Peyer's patch (tissue), 4 donors: ENCODE measurements around the gene PRRX2. TPM values are rescaled to one million over a fixed set of nuclear protein-coding genes. Genes with fewer than 3 reads are reported as not detected.
A peak's percentile ranks its signal among the peaks of the same experiment; 100 is the strongest.

Source experiments
- DNase-seq, 3 donors: peaks; one replicate each; pipeline ENCODE4 v3.0.0-alpha.2; 2017 to 2019
- H3K27ac ChIP-seq, 4 donors: fragments of 200-600 bp; sonication (generic); one replicate each; pipeline ENCODE4 v1.5.1; 2016 to 2019
- H3K27me3 ChIP-seq, 2 donors: fragments of 200-600 bp; sonication (generic); one replicate each; pipeline ENCODE4 v1.5.1; 2019
- H3K36me3 ChIP-seq, 3 donors: fragments of 200-600 bp; sonication (generic); one replicate each; pipeline ENCODE4 v1.5.1; 2016 to 2019
- H3K4me1 ChIP-seq, 4 donors: fragments of 200-600 bp; sonication (generic); one replicate each; pipeline ENCODE4 v1.5.1; 2016 to 2019
- H3K4me3 ChIP-seq, 4 donors: fragments of 200-600 bp; sonication (generic); 1 replicate in 3 of 4; 2 replicates in 1 of 4; pipeline ENCODE4 v1.5.1; 2016 to 2019; ENCODE audit warnings: mild to moderate bottlenecking in 1 of 4
- H3K9me3 ChIP-seq, 4 donors: fragments of 200-600 bp; sonication (generic); one replicate each; pipeline ENCODE4 v1.5.1; 2016 to 2019; ENCODE audit warnings: mild to moderate bottlenecking in 1 of 4
- POLR2A ChIP-seq, 2 donors: fragments of 450-650 bp; IDR thresholded peaks; one replicate each; pipeline ENCODE4 v1.5.1; 2017; ENCODE audit warnings: antibody characterized with exemption in 2 of 2, mild to moderate bottlenecking in 2 of 2, moderate library complexity in 2 of 2
- total RNA-seq, 4 donors: library from RNA; depleted of rRNA; stranded (reverse); fragments of >200 nt; gene quantifications; one replicate each; pipeline ENCODE4 v1.1.0, GENCODE V29; 2016
- TF ChIP-seq, protein P1 (sequence below), 6 experiments: fragments of 450-650 bp in 4 of 6; fragments of 200-600 bp in 2 of 6; sonication (generic) in 1 of 6; IDR thresholded peaks; one replicate each; pipeline ENCODE4 v1.5.1; 2017 to 2019; ENCODE audit warnings: antibody characterized with exemption in 6 of 6, mild to moderate bottlenecking in 3 of 6, moderate library complexity in 1 of 6

Gene PRRX2
- total RNA-seq, 4 donors from 2014 or later, result 5.0 TPM; not detected in 3

- no peak overlapping the region for H3K27ac ChIP-seq
These were observed 84.1 kb downstream of the PRRX2 start for GRCh38 chr9:129749575-129749974.

GRCh38 chr9:129750013-129750638, 84.7 kb downstream of the PRRX2 start:
- TF ChIP-seq, protein P1, sequence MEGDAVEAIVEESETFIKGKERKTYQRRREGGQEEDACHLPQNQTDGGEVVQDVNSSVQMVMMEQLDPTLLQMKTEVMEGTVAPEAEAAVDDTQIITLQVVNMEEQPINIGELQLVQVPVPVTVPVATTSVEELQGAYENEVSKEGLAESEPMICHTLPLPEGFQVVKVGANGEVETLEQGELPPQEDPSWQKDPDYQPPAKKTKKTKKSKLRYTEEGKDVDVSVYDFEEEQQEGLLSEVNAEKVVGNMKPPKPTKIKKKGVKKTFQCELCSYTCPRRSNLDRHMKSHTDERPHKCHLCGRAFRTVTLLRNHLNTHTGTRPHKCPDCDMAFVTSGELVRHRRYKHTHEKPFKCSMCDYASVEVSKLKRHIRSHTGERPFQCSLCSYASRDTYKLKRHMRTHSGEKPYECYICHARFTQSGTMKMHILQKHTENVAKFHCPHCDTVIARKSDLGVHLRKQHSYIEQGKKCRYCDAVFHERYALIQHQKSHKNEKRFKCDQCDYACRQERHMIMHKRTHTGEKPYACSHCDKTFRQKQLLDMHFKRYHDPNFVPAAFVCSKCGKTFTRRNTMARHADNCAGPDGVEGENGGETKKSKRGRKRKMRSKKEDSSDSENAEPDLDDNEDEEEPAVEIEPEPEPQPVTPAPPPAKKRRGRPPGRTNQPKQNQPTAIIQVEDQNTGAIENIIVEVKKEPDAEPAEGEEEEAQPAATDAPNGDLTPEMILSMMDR (IDR thresholded peaks at IDR 0.05), result no peak
- TF ChIP-seq POLR2A (IDR thresholded peaks at IDR 0.05), result no peak
- DNase-seq, result no peak

More at GRCh38 chr9:129749575-129749974, 84.1 kb downstream of the PRRX2 start:
- H3K4me1 ChIP-seq, result peaks cover 0 to 21% (median 0%) of the 10 kb centered on the region in 4 donors
- H3K36me3 ChIP-seq, result no peaks in the 10 kb centered on the region
- H3K27me3 ChIP-seq, result no peaks in the 10 kb centered on the region
- no peak overlapping the region for H3K4me3 ChIP-seq
- no peaks in the 10 kb centered on the region for H3K9me3 ChIP-seq
- TF ChIP-seq, protein P1 (IDR thresholded peaks at IDR 0.05), result no peak
- DNase-seq, result no peak

GRCh38 chr9:129751841-129752801, 86.7 kb downstream of the PRRX2 start:
- no peaks in the 10 kb centered on the region for H3K36me3 ChIP-seq
- no peak for TF ChIP-seq POLR2A (IDR thresholded peaks at IDR 0.05)
- TF ChIP-seq, protein P1 (IDR thresholded peaks at IDR 0.05), result no peak
- peak overlapping the region; percentile 32 to 63 (median 48) for H3K27ac ChIP-seq
- DNase-seq, result peak in 2 of 3 donors; percentile 63
- H3K4me3 ChIP-seq, result peak overlapping the region; percentile 15 to 43 (median 31)
- H3K9me3 ChIP-seq, result no peaks in the 10 kb centered on the region
- H3K27me3 ChIP-seq, result no peaks in the 10 kb centered on the region
- peaks cover 0 to 25% (median 0%) of the 10 kb centered on the region in 4 donors for H3K4me1 ChIP-seq

More at GRCh38 chr9:129750013-129750638, 84.7 kb downstream of the PRRX2 start:
- Histone ChIP-seq H3K27me3 (no peaks in the 10 kb centered on the region), H3K9me3 (no peaks in the 10 kb centered on the region), H3K4me3 (no peak overlapping the region), H3K4me1 (peaks cover 0 to 21% (median 0%) of the 10 kb centered on the region in 4 donors), H3K36me3 (no peaks in the 10 kb centered on the region), H3K27ac (no peak overlapping the region)

GRCh38 chr9:129752900-129753729, 87.7 kb downstream of the PRRX2 start, which contains the start of gene PTGES:
PTGES (minus strand) TSS chr9:129753042; CDS start chr9:129753012, 30 bp downstream.
- Histone ChIP-seq H3K9me3 (no peaks in the 10 kb centered on the region), H3K36me3 (no peaks in the 10 kb centered on the region), H3K27ac (peak within 1 kb of the TSS; percentile 32 to 63 (median 48)), H3K4me3 (peak within 1 kb of the TSS; percentile 15 to 43 (median 31)), H3K4me1 (peaks cover 0 to 29% (median 0%) of the 10 kb centered on the region in 4 donors), H3K27me3 (no peaks in the 10 kb centered on the region)
- peak; percentile 29 to 79 (median 78) for DNase-seq
- TF ChIP-seq, protein P1 (IDR thresholded peaks at IDR 0.05), result no peak
- no peak for TF ChIP-seq POLR2A (IDR thresholded peaks at IDR 0.05)

GRCh38 chr9:129755151-129755550, 89.7 kb downstream of the PRRX2 start:
- Histone ChIP-seq H3K27me3 (no peaks in the 10 kb centered on the region), H3K9me3 (no peaks in the 10 kb centered on the region), H3K4me1 (peaks cover 0 to 29% (median 0%) of the 10 kb centered on the region in 4 donors), H3K4me3 (no peak overlapping the region), H3K36me3 (no peaks in the 10 kb centered on the region), H3K27ac (no peak overlapping the region)
- TF ChIP-seq, protein P1 (IDR thresholded peaks at IDR 0.05), result no peak
- no peak for TF ChIP-seq POLR2A (IDR thresholded peaks at IDR 0.05)
- no peak for DNase-seq
